GM23338 (cell line): ENCODE results near the gene ITGB5. TPM values are rescaled to one million over a fixed set of nuclear protein-coding genes. Genes with fewer than 3 reads are reported as not detected.

ENCODE experiments used
- ATAC-seq: fragments of 200-7000 bp; cut with Tn5 transposase; 3 replicates; pipeline ENCODE4 v1.9.1; 2020
- DNase-seq: peaks from one replicate; pipeline ENCODE4 v3.0.0-alpha.2; 2015; ENCODE audit warnings: low spot score
- H2AFZ ChIP-seq: fragments of 200-600 bp; sonication (generic); 2 replicates; pipeline ENCODE4 v1.8.0; 2016; ENCODE audit warnings: antibody characterized with exemption, mild to moderate bottlenecking, moderate library complexity
- H3F3A ChIP-seq: fragments of 200-600 bp; sonication (generic); replicated peaks from 2 replicates; pipeline ENCODE4 v1.8.0; 2017; ENCODE audit warnings: antibody characterized with exemption, mixed run types, low read depth
- H3K27ac ChIP-seq: fragments of 200-600 bp; sonication (generic); 2 replicates; pipeline ENCODE4 v1.6.1; 2016; ENCODE audit warnings: low read depth
- H3K27me3 ChIP-seq: fragments of 200-600 bp; sonication (generic); 2 replicates; pipeline ENCODE4 v1.8.0; 2016; ENCODE audit warnings: mild to moderate bottlenecking, mixed run types, moderate library complexity; ENCODE audit not compliant: insufficient read depth
- H3K36me3 ChIP-seq: fragments of 200-600 bp; sonication (generic); 2 replicates; pipeline ENCODE4 v1.8.0; 2016; ENCODE audit warnings: mild to moderate bottlenecking; ENCODE audit not compliant: insufficient read depth
- H3K4me1 ChIP-seq: fragments of 200-600 bp; sonication (generic); 2 replicates; pipeline ENCODE4 v1.8.0; 2016; ENCODE audit warnings: mild to moderate bottlenecking, moderate library complexity; ENCODE audit not compliant: insufficient read depth
- H3K4me2 ChIP-seq: fragments of 200-600 bp; sonication (generic); 2 replicates; pipeline ENCODE4 v1.7.1; 2017; ENCODE audit warnings: mixed run types
- H3K4me3 ChIP-seq: fragments of 200-600 bp; sonication (generic); 2 replicates; pipeline ENCODE4 v1.6.1; 2016; ENCODE audit warnings: mixed run types
- H3K79me2 ChIP-seq: fragments of 200-600 bp; sonication (generic); replicated peaks from 2 replicates; pipeline ENCODE4 v1.8.0; 2017; ENCODE audit warnings: mild to moderate bottlenecking; ENCODE audit not compliant: insufficient read depth
- H3K9me2 ChIP-seq: fragments of 200-600 bp; sonication (generic); 2 replicates; pipeline ENCODE4 v1.8.0; 2017; ENCODE audit not compliant: insufficient read depth
- H4K20me1 ChIP-seq: fragments of 200-600 bp; sonication (generic); replicated peaks from 2 replicates; pipeline ENCODE4 v1.8.0; 2017; ENCODE audit warnings: mild to moderate bottlenecking; ENCODE audit not compliant: insufficient read depth
- H3K27ac Mint-ChIP-seq: 2 replicates; pipeline ENCODE4 v1.8.0; 2020; ENCODE audit warnings: inconsistent platforms, mild to moderate bottlenecking, moderate library complexity, mixed read lengths
- H3K27me3 Mint-ChIP-seq: 3 replicates; pipeline ENCODE4 v1.8.0; 2022; ENCODE audit warnings: low read depth, mild to moderate bottlenecking, moderate library complexity, mixed read lengths, inconsistent platforms; ENCODE audit not compliant: insufficient read depth, poor library complexity
- H3K36me3 Mint-ChIP-seq: 3 replicates; pipeline ENCODE4 v1.8.0; 2021; ENCODE audit warnings: low read depth, mild to moderate bottlenecking, inconsistent platforms, moderate library complexity, mixed read lengths
- H3K4me1 Mint-ChIP-seq: 3 replicates; pipeline ENCODE4 v1.8.0; 2020; ENCODE audit warnings: mild to moderate bottlenecking, inconsistent platforms, mixed read lengths
- H3K4me3 Mint-ChIP-seq: 3 replicates; pipeline ENCODE4 v1.8.0; 2021; ENCODE audit warnings: moderate library complexity, mild to moderate bottlenecking, inconsistent platforms, mixed read lengths
- H3K9me3 Mint-ChIP-seq: 3 replicates; pipeline ENCODE4 v1.8.0; 2020; ENCODE audit warnings: moderate library complexity, mild to moderate bottlenecking, inconsistent platforms, mixed read lengths
- CREB1 ChIP-seq: fragments of 250-450 bp; sonication (Bioruptor Pico); IDR thresholded peaks from 2 replicates; pipeline ENCODE4 v1.5.0; 2020; ENCODE audit warnings: low read depth, mild to moderate bottlenecking, moderate library complexity
- EZH2 ChIP-seq: fragments of 200-600 bp; sonication (generic); IDR thresholded peaks from one replicate; pipeline ENCODE4 v1.8.0; 2017; ENCODE audit warnings: antibody characterized with exemption, mild to moderate bottlenecking, low read depth; ENCODE audit not compliant: unreplicated experiment
- EZH2phosphoT487 ChIP-seq: fragments of 200-600 bp; sonication (generic); IDR thresholded peaks from one replicate; pipeline ENCODE4 v1.8.1; 2018; ENCODE audit warnings: antibody characterized with exemption; ENCODE audit not compliant: unreplicated experiment
- JUNB ChIP-seq: IDR thresholded peaks from one replicate; pipeline ENCODE4 v1.6.1; 2016; ENCODE audit warnings: antibody characterized with exemption; ENCODE audit not compliant: unreplicated experiment
- NANOG ChIP-seq: IDR thresholded peaks from 2 replicates; pipeline ENCODE4 v1.6.1; 2016; ENCODE audit warnings: antibody characterized with exemption, borderline replicate concordance
- POLR2AphosphoS5 ChIP-seq: IDR thresholded peaks from 2 replicates; pipeline ENCODE4 v1.6.1; 2016; ENCODE audit warnings: antibody characterized with exemption, low read depth
- STAT1 ChIP-seq: IDR thresholded peaks from one replicate; pipeline ENCODE4 v1.6.1; 2016; ENCODE audit warnings: antibody characterized with exemption; ENCODE audit not compliant: unreplicated experiment
- ZNF331 ChIP-seq: fragments of 250-450 bp; sonication (Bioruptor Pico); IDR thresholded peaks from 2 replicates; pipeline ENCODE4 v1.5.0; 2020; ENCODE audit warnings: low read depth, mild to moderate bottlenecking, moderate library complexity
- polyA plus RNA-seq: library from polyadenylated mRNA; unstranded; fragments of >200 nt; fragmentation: Nextera tagmentation; extraction: Ambion mirVana; gene quantifications from 2 replicates; pipeline ENCODE4 v1.2.1, GENCODE V29; 2016
- total RNA-seq: library from RNA; depleted of rRNA; stranded (reverse); fragments of >200 nt; shearing (Covaris generic); gene quantifications from 2 replicates; pipeline ENCODE4 v1.2.3, GENCODE V29; 2014
- TF ChIP-seq, protein P1 (sequence below), 2 experiments: fragments of 200-600 bp in 1 of 2; sonication (generic) in 1 of 2; conservative IDR thresholded peaks; 2 replicates each; pipeline versions ENCODE4 v1.5.1 to v1.6.1; 2016 to 2017; ENCODE audit warnings: antibody characterized with exemption in 2 of 2, low read depth in 2 of 2, mild to moderate bottlenecking in 2 of 2, moderate library complexity in 1 of 2
- TF ChIP-seq, protein P2 (sequence below): fragments of 250-450 bp; sonication (Bioruptor Pico); IDR thresholded peaks from 2 replicates; pipeline ENCODE4 v1.5.0; 2020; ENCODE audit warnings: mild to moderate bottlenecking, moderate library complexity
- TF ChIP-seq, protein P3 (sequence below): IDR thresholded peaks from one replicate; pipeline ENCODE4 v1.6.1; 2018; ENCODE audit warnings: antibody characterized with exemption; ENCODE audit not compliant: unreplicated experiment

Gene ITGB5
- total and polyA plus RNA-seq, 2 experiments from 2014 or later, result 68.2 to 269 TPM

DNA sequence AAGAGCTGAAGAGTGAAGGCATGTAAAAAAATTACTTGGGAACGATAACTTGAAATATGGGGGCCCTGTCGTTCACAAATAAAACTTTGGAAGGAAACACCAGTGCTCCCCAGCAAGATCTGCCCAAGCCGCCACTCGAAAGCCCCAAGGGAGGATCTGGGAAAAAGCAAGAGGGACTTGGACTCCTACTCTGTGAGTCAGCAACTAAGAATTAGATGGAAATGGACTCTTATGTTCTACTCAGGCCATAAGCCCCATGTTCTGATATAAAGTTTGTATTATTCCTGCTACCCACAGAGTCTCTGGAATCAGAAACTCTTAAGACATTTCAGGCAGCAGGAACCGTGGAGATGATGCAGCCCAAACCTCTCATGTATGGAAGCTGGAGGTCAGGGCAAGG, 75.7 kb downstream of the ITGB5 start:
- Histone ChIP-seq H3K27ac (peak overlapping the region; percentile 80; the same call in 1 of the 2 replicates), H4K20me1 (peaks cover 14% of the 10 kb centered on the region), H3K4me2 (no peak overlapping the region), H3F3A (0 out of 2 replicates have a peak, but pooled peaks cover 8% of the 10 kb centered on the region), H3K27me3 (no peaks in the 10 kb centered on the region), H3K4me3 (no peak overlapping the region), H3K36me3 (peaks cover 14% of the 10 kb centered on the region; the same call in 1 of the 2 replicates), H2AFZ (no peak overlapping the region), H3K79me2 (peaks cover 14% of the 10 kb centered on the region), H3K9me2 (no peaks in the 10 kb centered on the region), H3K4me1 (no peaks in the 10 kb centered on the region)
- Mint-ChIP-seq H3K27ac (no peak overlapping the region), H3K4me1 (no peaks in the 10 kb centered on the region; the same call in 2 of the 3 replicates), H3K27me3 (peaks cover 2% of the 10 kb centered on the region), H3K36me3 (peaks cover 36% of the 10 kb centered on the region), H3K9me3 (no peaks in the 10 kb centered on the region), H3K4me3 (no peak overlapping the region)
- ATAC-seq, result no peak
- no peak for DNase-seq
- TF ChIP-seq POLR2AphosphoS5, result no peak
- TF ChIP-seq, protein P1, sequence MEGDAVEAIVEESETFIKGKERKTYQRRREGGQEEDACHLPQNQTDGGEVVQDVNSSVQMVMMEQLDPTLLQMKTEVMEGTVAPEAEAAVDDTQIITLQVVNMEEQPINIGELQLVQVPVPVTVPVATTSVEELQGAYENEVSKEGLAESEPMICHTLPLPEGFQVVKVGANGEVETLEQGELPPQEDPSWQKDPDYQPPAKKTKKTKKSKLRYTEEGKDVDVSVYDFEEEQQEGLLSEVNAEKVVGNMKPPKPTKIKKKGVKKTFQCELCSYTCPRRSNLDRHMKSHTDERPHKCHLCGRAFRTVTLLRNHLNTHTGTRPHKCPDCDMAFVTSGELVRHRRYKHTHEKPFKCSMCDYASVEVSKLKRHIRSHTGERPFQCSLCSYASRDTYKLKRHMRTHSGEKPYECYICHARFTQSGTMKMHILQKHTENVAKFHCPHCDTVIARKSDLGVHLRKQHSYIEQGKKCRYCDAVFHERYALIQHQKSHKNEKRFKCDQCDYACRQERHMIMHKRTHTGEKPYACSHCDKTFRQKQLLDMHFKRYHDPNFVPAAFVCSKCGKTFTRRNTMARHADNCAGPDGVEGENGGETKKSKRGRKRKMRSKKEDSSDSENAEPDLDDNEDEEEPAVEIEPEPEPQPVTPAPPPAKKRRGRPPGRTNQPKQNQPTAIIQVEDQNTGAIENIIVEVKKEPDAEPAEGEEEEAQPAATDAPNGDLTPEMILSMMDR (conservative IDR thresholded peaks at IDR 0.05; ENCODE audit: low read depth in 2 of 2), result no peak
- TF ChIP-seq STAT1, result no peak
- TF ChIP-seq EZH2phosphoT487, result no peak
- TF ChIP-seq NANOG, result no peak
- TF ChIP-seq CREB1 (CRISPR knock-in tag), result no peak
- TF ChIP-seq EZH2, result no peak
- no peak for TF ChIP-seq JUNB

DNA sequence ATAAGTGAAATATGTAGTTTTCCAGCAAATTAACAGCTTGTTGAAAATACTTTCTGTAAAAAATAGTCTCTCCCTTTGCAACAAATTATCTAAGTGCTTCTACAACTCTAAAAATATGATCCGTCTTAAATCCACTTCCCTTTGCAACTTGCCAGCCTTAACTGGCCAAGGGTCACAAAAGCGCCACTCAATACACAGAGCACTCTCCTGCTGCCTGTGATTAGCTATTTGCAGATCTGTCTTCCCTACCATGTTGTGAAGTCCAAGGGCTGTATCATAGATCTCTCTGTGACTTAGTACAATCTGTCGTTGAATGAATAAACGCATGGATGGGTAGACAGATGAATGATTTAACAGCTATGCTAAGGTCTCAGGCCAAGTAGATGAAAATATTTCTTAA, 76.2 kb downstream of the ITGB5 start:
- peaks cover 9% of the 10 kb centered on the region for H3K79me2 ChIP-seq
- H2AFZ ChIP-seq, result no peak overlapping the region
- no peaks in the 10 kb centered on the region for H3K27me3 ChIP-seq
- 0 out of 2 replicates have a peak, but pooled peaks cover 3% of the 10 kb centered on the region for H3F3A ChIP-seq
- peaks cover 14% of the 10 kb centered on the region; the same call in 1 of the 2 replicates for H3K36me3 ChIP-seq
- no peaks in the 10 kb centered on the region for H3K9me3 Mint-ChIP-seq
- no peak overlapping the region for H3K27ac Mint-ChIP-seq
- H3K27ac ChIP-seq, result peak overlapping the region; percentile 80; the same call in 1 of the 2 replicates
- H3K4me1 ChIP-seq, result no peaks in the 10 kb centered on the region
- peaks cover 36% of the 10 kb centered on the region for H3K36me3 Mint-ChIP-seq
- ATAC-seq (no peak), DNase-seq (no peak)
- no peaks in the 10 kb centered on the region for H3K9me2 ChIP-seq
- H3K4me3 ChIP-seq, result no peak overlapping the region
- H3K27me3 Mint-ChIP-seq, result peaks cover 2% of the 10 kb centered on the region
- H3K4me1 Mint-ChIP-seq, result no peaks in the 10 kb centered on the region; the same call in 2 of the 3 replicates
- H4K20me1 ChIP-seq, result peaks cover 14% of the 10 kb centered on the region
- H3K4me2 ChIP-seq, result no peak overlapping the region
- no peak overlapping the region for H3K4me3 Mint-ChIP-seq
- no peak for TF ChIP-seq ZNF331 (CRISPR knock-in tag)
- no peak for TF ChIP-seq STAT1
- TF ChIP-seq EZH2, result no peak
- TF ChIP-seq, protein P2, sequence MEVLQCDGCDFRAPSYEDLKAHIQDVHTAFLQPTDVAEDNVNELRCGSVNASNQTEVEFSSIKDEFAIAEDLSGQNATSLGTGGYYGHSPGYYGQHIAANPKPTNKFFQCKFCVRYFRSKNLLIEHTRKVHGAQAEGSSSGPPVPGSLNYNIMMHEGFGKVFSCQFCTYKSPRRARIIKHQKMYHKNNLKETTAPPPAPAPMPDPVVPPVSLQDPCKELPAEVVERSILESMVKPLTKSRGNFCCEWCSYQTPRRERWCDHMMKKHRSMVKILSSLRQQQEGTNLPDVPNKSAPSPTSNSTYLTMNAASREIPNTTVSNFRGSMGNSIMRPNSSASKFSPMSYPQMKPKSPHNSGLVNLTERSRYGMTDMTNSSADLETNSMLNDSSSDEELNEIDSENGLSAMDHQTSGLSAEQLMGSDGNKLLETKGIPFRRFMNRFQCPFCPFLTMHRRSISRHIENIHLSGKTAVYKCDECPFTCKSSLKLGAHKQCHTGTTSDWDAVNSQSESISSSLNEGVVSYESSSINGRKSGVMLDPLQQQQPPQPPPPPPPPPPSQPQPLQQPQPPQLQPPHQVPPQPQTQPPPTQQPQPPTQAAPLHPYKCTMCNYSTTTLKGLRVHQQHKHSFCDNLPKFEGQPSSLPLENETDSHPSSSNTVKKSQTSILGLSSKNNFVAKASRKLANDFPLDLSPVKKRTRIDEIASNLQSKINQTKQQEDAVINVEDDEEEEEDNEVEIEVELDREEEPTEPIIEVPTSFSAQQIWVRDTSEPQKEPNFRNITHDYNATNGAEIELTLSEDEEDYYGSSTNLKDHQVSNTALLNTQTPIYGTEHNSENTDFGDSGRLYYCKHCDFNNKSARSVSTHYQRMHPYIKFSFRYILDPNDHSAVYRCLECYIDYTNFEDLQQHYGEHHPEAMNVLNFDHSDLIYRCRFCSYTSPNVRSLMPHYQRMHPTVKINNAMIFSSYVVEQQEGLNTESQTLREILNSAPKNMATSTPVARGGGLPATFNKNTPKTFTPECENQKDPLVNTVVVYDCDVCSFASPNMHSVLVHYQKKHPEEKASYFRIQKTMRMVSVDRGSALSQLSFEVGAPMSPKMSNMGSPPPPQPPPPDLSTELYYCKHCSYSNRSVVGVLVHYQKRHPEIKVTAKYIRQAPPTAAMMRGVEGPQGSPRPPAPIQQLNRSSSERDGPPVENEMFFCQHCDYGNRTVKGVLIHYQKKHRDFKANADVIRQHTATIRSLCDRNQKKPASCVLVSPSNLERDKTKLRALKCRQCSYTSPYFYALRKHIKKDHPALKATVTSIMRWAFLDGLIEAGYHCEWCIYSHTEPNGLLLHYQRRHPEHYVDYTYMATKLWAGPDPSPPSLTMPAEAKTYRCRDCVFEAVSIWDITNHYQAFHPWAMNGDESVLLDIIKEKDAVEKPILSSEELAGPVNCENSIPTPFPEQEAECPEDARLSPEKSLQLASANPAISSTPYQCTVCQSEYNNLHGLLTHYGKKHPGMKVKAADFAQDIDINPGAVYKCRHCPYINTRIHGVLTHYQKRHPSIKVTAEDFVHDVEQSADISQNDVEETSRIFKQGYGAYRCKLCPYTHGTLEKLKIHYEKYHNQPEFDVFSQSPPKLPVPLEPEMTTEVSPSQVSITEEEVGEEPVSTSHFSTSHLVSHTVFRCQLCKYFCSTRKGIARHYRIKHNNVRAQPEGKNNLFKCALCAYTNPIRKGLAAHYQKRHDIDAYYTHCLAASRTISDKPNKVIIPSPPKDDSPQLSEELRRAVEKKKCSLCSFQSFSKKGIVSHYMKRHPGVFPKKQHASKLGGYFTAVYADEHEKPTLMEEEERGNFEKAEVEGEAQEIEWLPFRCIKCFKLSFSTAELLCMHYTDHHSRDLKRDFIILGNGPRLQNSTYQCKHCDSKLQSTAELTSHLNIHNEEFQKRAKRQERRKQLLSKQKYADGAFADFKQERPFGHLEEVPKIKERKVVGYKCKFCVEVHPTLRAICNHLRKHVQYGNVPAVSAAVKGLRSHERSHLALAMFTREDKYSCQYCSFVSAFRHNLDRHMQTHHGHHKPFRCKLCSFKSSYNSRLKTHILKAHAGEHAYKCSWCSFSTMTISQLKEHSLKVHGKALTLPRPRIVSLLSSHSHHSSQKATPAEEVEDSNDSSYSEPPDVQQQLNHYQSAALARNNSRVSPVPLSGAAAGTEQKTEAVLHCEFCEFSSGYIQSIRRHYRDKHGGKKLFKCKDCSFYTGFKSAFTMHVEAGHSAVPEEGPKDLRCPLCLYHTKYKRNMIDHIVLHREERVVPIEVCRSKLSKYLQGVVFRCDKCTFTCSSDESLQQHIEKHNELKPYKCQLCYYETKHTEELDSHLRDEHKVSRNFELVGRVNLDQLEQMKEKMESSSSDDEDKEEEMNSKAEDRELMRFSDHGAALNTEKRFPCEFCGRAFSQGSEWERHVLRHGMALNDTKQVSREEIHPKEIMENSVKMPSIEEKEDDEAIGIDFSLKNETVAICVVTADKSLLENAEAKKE (CRISPR knock-in tag), result no peak
- TF ChIP-seq POLR2AphosphoS5, result no peak
- TF ChIP-seq, protein P3, sequence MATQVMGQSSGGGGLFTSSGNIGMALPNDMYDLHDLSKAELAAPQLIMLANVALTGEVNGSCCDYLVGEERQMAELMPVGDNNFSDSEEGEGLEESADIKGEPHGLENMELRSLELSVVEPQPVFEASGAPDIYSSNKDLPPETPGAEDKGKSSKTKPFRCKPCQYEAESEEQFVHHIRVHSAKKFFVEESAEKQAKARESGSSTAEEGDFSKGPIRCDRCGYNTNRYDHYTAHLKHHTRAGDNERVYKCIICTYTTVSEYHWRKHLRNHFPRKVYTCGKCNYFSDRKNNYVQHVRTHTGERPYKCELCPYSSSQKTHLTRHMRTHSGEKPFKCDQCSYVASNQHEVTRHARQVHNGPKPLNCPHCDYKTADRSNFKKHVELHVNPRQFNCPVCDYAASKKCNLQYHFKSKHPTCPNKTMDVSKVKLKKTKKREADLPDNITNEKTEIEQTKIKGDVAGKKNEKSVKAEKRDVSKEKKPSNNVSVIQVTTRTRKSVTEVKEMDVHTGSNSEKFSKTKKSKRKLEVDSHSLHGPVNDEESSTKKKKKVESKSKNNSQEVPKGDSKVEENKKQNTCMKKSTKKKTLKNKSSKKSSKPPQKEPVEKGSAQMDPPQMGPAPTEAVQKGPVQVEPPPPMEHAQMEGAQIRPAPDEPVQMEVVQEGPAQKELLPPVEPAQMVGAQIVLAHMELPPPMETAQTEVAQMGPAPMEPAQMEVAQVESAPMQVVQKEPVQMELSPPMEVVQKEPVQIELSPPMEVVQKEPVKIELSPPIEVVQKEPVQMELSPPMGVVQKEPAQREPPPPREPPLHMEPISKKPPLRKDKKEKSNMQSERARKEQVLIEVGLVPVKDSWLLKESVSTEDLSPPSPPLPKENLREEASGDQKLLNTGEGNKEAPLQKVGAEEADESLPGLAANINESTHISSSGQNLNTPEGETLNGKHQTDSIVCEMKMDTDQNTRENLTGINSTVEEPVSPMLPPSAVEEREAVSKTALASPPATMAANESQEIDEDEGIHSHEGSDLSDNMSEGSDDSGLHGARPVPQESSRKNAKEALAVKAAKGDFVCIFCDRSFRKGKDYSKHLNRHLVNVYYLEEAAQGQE, result no peak
- TF ChIP-seq CREB1 (CRISPR knock-in tag), result no peak
